Karpas-422 (cell line): ENCODE measurements around the gene SMIM44. TPM values are rescaled to one million over a fixed set of nuclear protein-coding genes. Genes with fewer than 3 reads are reported as not detected.

ENCODE experiments used
- DNase-seq: peaks from one replicate; pipeline ENCODE4 v3.0.0-alpha.2; 2015
- H2AFZ ChIP-seq: fragments of 200-600 bp; sonication (generic); 2 replicates; pipeline ENCODE4 v1.6.1; 2014; ENCODE audit warnings: antibody characterized with exemption, low read length, mixed read lengths
- H3K27ac ChIP-seq: fragments of 200-600 bp; sonication (generic); 2 replicates; pipeline ENCODE4 v1.5.1; 2014; ENCODE audit warnings: mild to moderate bottlenecking, low read length, moderate library complexity
- H3K27me3 ChIP-seq: fragments of 200-600 bp; sonication (generic); 2 replicates; pipeline ENCODE4 v1.6.1; 2014; ENCODE audit warnings: low read length, mixed read lengths
- H3K36me3 ChIP-seq: fragments of 200-600 bp; sonication (generic); 2 replicates; pipeline ENCODE4 v1.6.1; 2014; ENCODE audit warnings: low read length, mixed read lengths; ENCODE audit not compliant: insufficient read depth
- H3K4me1 ChIP-seq: fragments of 200-600 bp; sonication (generic); 2 replicates; pipeline ENCODE4 v1.6.1; 2014; ENCODE audit warnings: mild to moderate bottlenecking, low read length, mixed read lengths
- H3K4me2 ChIP-seq: fragments of 200-600 bp; sonication (generic); 2 replicates; pipeline ENCODE4 v1.6.1; 2014; ENCODE audit warnings: low read length, low read depth, mild to moderate bottlenecking; ENCODE audit not compliant: poor library complexity, severe bottlenecking
- H3K4me3 ChIP-seq: fragments of 200-600 bp; sonication (generic); 2 replicates; pipeline ENCODE4 v1.5.1; 2014; ENCODE audit warnings: mild to moderate bottlenecking, antibody characterized with exemption, low read length, mixed read lengths
- H3K79me2 ChIP-seq: fragments of 200-600 bp; sonication (generic); 2 replicates; pipeline ENCODE4 v1.6.1; 2014; ENCODE audit warnings: mild to moderate bottlenecking, low read length, mixed read lengths
- H3K9ac ChIP-seq: fragments of 200-600 bp; sonication (generic); 2 replicates; pipeline ENCODE4 v1.6.0; 2014; ENCODE audit warnings: low read length
- H3K9me2 ChIP-seq: fragments of 200-600 bp; sonication (generic), shearing (Covaris generic); replicated peaks from 2 replicates; pipeline ENCODE4 v1.6.0; 2014; ENCODE audit warnings: mild to moderate bottlenecking, low read length, moderate library complexity; ENCODE audit not compliant: insufficient read depth
- H3K9me3 ChIP-seq: fragments of 300-700, 200-600 bp; sonication (generic); 2 replicates; pipeline ENCODE4 v1.6.1; 2014; ENCODE audit warnings: low read length, mixed read lengths
- H4K20me1 ChIP-seq: fragments of 200-600 bp; sonication (generic); 2 replicates; pipeline ENCODE4 v1.6.1; 2014; ENCODE audit warnings: mild to moderate bottlenecking, antibody characterized with exemption, low read length, low read depth; ENCODE audit not compliant: insufficient read depth
- small RNA-seq: library from RNA; depleted of rRNA; stranded (forward); fragments of <200 nt; gene quantifications from one replicate; pipeline ENCODE3, GENCODE V24; 2014
- total RNA-seq: library from RNA; depleted of rRNA; stranded (reverse); fragments of >200 nt; shearing (Covaris generic); gene quantifications from 2 replicates; pipeline ENCODE4 v1.2.3, GENCODE V29; 2014; ENCODE audit warnings: low replicate concordance; rRNA removed

The SMIM44 gene
- total RNA-seq, 1 experiment from 2014 or later: not detected

DNA sequence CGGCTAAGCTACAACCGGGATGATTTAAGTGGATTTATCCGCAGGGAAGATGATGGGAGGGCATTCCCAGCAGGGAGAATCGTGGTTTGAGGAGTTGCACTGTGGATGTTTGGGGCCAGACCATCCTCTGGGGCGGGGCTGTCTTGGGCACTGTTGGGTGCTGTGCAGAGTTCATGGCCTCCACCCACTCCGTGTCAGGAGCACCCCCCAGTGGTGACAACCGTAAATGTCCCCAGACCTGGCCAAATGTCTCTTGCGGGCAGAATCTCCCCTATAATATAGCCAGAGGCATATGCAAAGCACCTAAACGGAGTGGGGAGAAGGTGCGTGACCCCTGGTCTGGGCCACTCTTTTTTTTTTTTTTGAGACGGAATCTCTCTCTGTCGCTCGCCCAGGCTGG lies 43.2 kb downstream of the SMIM44 start:
- Histone ChIP-seq H3K27me3 (no peaks in the 10 kb centered on the region), H3K79me2 (no peaks in the 10 kb centered on the region), H3K4me3 (no peak overlapping the region), H3K9me3 (no peaks in the 10 kb centered on the region), H3K9ac (no peak overlapping the region), H3K36me3 (no peaks in the 10 kb centered on the region), H3K9me2 (no peaks in the 10 kb centered on the region), H3K27ac (no peak overlapping the region), H2AFZ (no peak overlapping the region), H4K20me1 (no peaks in the 10 kb centered on the region), H3K4me2 (no peak overlapping the region), H3K4me1 (peaks cover 4% of the 10 kb centered on the region)
- peak; percentile 89 for DNase-seq

DNA sequence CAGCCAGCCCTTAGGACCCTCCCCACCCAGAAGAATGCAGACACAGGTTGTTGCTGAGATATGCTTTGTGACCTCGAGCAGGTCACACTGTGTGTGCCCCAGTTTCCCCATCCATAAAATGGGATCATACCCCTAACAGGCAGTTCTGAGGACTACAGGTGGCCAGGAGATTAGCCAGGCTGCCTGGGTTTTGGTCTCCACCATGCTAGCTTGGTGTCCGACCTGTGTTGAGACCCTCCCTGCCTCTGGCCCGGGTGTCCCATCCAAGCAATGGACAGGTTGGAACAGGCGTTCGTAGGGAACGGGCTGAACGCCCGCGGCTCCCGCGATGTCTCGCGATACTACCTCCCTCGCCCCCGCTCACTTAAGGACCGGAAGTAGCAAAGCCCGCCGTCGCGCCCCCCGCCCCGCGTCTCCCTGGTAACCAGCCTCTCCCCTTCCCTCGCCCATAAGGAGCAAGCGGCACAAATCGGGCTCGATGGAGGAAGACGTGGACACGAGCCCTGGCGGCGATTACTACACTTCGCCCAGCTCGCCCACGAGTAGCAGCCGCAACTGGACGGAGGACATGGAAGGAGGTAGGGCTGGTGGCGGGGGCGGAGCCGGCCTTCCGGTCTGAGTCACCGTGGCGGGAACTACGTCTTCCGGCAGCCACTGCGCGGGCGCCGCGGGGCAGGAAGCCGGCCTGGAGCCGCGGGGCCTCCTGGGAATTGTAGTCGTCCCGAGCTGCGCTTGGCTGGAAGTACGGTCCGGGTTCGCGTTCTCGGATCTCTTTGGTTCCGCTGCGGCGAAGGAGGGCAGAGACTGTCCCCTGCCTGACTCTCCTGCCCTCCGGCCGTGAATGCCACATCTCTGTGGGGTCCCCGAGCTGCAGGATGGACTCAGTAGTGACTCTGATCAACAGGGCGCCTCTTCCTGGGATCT lies 48.3 kb downstream of the SMIM44 start:
- Histone ChIP-seq H3K9ac (peak overlapping the region; percentile 97), H3K4me3 (peak overlapping the region; percentile 88), H3K27me3 (no peaks in the 10 kb centered on the region), H3K4me2 (peak overlapping the region; percentile 96), H3K9me3 (no peaks in the 10 kb centered on the region), H3K27ac (peak overlapping the region; percentile 66; the same call in 1 of the 2 replicates), H3K9me2 (no peaks in the 10 kb centered on the region), H4K20me1 (no peaks in the 10 kb centered on the region), H3K36me3 (no peaks in the 10 kb centered on the region), H3K4me1 (peaks cover 12% of the 10 kb centered on the region), H3K79me2 (no peaks in the 10 kb centered on the region), H2AFZ (peak overlapping the region; percentile 94)
- DNase-seq: peak; percentile 99

DNA sequence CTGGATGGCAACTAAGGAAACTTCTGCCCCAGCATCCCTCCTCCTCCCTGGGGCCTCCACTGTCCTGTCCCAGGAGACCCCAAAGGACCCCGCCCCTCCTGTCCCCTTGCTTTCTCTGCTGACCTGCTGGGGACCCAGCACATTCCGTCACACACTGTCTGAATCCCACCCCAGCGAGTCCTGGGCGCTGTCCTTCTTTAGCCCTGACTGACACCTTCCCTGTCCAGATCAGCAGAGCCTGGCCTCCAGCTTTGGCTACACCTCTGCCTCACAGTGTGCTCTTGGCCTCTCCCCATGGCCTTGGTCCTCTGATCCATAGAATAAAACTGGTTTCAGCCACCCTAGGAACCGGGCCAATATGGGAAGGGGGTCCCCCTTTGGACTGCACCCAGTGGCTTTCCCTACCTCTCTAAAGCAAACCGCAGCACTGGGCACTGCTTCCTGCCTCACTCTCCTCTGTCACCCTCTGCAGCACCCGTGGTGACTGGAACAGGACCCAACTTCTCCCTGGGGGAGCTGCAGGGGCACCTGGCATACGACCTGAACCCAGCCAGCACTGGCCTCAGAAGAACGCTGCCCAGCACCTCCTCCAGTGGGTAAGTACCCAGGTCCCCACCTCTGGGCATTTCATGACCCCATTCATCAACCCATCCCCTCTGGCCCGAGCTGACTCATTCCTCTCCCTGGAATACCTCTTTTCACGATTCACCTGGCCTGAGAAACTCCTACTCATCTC lies 49.3 kb downstream of the SMIM44 start:
- Histone ChIP-seq H4K20me1 (no peaks in the 10 kb centered on the region), H3K79me2 (no peaks in the 10 kb centered on the region), H3K4me2 (peak overlapping the region; percentile 96), H3K9ac (peak overlapping the region; percentile 97), H3K27ac (no peak overlapping the region), H3K4me3 (peak overlapping the region; percentile 88), H3K9me3 (no peaks in the 10 kb centered on the region), H3K9me2 (no peaks in the 10 kb centered on the region), H3K27me3 (no peaks in the 10 kb centered on the region), H3K36me3 (no peaks in the 10 kb centered on the region), H2AFZ (peak overlapping the region; percentile 91; the same call in 1 of the 2 replicates), H3K4me1 (peaks cover 12% of the 10 kb centered on the region)
- DNase-seq: no peak

DNA sequence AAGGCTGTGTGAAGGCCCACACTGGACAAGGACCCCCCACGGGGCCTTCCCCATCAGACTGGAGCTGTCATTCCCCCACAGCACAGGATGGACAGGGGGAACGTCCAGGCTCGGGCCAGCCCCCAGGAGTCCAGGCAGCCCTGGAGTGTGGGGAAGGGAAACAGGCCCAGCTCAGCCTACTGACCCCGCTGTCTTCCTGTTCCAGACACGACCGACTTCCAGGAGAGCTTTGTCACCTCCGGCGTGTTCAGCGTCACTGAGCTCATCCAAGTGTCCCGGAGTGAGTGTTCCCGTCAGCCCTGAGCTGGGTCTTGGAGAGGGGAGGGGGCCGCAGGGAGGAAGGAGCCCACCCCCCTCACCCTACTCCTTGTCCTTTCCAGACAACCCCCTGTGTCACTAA lies 49.9 kb downstream of the SMIM44 start:
- H3K4me1 ChIP-seq: peaks cover 15% of the 10 kb centered on the region
- H3K4me3 ChIP-seq: no peak overlapping the region
- no peaks in the 10 kb centered on the region for H3K79me2 ChIP-seq
- H2AFZ ChIP-seq: no peak overlapping the region
- no peaks in the 10 kb centered on the region for H3K9me2 ChIP-seq
- H4K20me1 ChIP-seq: no peaks in the 10 kb centered on the region
- H3K27ac ChIP-seq: no peak overlapping the region
- no peaks in the 10 kb centered on the region for H3K9me3 ChIP-seq
- no peak overlapping the region for H3K4me2 ChIP-seq
- no peaks in the 10 kb centered on the region for H3K36me3 ChIP-seq
- no peaks in the 10 kb centered on the region for H3K27me3 ChIP-seq
- H3K9ac ChIP-seq: no peak overlapping the region
- DNase-seq: no peak

Small RNAs within 50 kb of the gene (small RNA-seq; reads per million reads assigned to genes)
- not detected for gene RF00212

Other genes with a start within 250 kb of the SMIM44 start
- gene NFIC, start 116.9 kb downstream of the SMIM44 start, total RNA-seq: 0.82 and 4.4 TPM in 2 replicates
- gene SMIM24, start 2.9 kb downstream of the SMIM44 start, total RNA-seq: 0.89 and 1.2 TPM in 2 replicates
- 0.89 and 10.4 TPM in 2 replicates for gene DOHH, start 17.2 kb upstream of the SMIM44 start, total RNA-seq
- 22.8 and 41.6 TPM in 2 replicates for gene FZR1, start 22.9 kb upstream of the SMIM44 start, total RNA-seq
- gene TEKTIP1, start 55.7 kb upstream of the SMIM44 start, total RNA-seq: 0.29 TPM in 1 of 2 replicates, not detected in the other
- 34.5 and 102 TPM in 2 replicates for gene MFSD12, start 74.1 kb upstream of the SMIM44 start, total RNA-seq
- 53.7 and 127 TPM in 2 replicates for gene HMG20B, start 89.5 kb upstream of the SMIM44 start, total RNA-seq
- gene GIPC3, start 102.0 kb upstream of the SMIM44 start, total RNA-seq: not detected in 2 replicates
- gene TBXA2R, start 123.4 kb upstream of the SMIM44 start, total RNA-seq: 0.15 and 0.22 TPM in 2 replicates
- 9.5 and 24.8 TPM in 2 replicates for gene CACTIN, start 143.3 kb upstream of the SMIM44 start, total RNA-seq
- 4.2 and 4.4 TPM in 2 replicates for gene PIP5K1C, start 217.0 kb upstream of the SMIM44 start, total RNA-seq
- not detected in 2 replicates for gene TJP3, start 224.9 kb upstream of the SMIM44 start, total RNA-seq